ENCODE data around the gene PSMB7.

Gene PSMB7

GRCh38 chr9:124327491-124327890 is 87.8 kb downstream of the PSMB7 start:
- Histone ChIP-seq H3K27me3 (replicated peaks; ENCODE audit: control insufficient read depth, insufficient read depth, low read length) (no peaks in the 10 kb centered on the region), H3K4me3 (replicated peaks; ENCODE audit: low read depth, low read length) (no peak overlapping the region), H3K36me3 (ENCODE audit: control insufficient read depth, insufficient read depth, low read length) (peaks cover 79% of the 10 kb centered on the region)
- DNase-seq (ENCODE audit: extremely low read depth, insufficient read length) = no peak
- no peak for TF ChIP-seq CTCF (IDR thresholded peaks at IDR 0.05; ENCODE audit: insufficient read depth, low read length, poor library complexity, severe bottlenecking)

GRCh38 chr9:124326378-124326777 is 88.9 kb downstream of the PSMB7 start:
- no peak for TF ChIP-seq CTCF (IDR thresholded peaks at IDR 0.05; ENCODE audit: insufficient read depth, low read length, poor library complexity, severe bottlenecking)
- DNase-seq (ENCODE audit: extremely low read depth, insufficient read length) = no peak
- Histone ChIP-seq H3K4me3 (replicated peaks; ENCODE audit: low read depth, low read length) (no peak overlapping the region), H3K27me3 (replicated peaks; ENCODE audit: control insufficient read depth, insufficient read depth, low read length) (no peaks in the 10 kb centered on the region), H3K36me3 (ENCODE audit: control insufficient read depth, insufficient read depth, low read length) (peaks cover 82% of the 10 kb centered on the region)

- no peak for DNase-seq (ENCODE audit: extremely low read depth, insufficient read length)
- TF ChIP-seq CTCF (IDR thresholded peaks at IDR 0.05; ENCODE audit: insufficient read depth, low read length, poor library complexity, severe bottlenecking) = no peak
- H3K27me3 ChIP-seq (replicated peaks; ENCODE audit: control insufficient read depth, insufficient read depth, low read length) = no peaks in the 10 kb centered on the region
- no peak overlapping the region for H3K4me3 ChIP-seq (replicated peaks; ENCODE audit: low read depth, low read length)
- peaks cover 84% of the 10 kb centered on the region for H3K36me3 ChIP-seq (ENCODE audit: control insufficient read depth, insufficient read depth, low read length)
Measured at GRCh38 chr9:124325816-124326215, 89.4 kb downstream of the PSMB7 start.

GRCh38 chr9:124323904-124324303 is 91.3 kb downstream of the PSMB7 start:
- H3K36me3 ChIP-seq (ENCODE audit: control insufficient read depth, insufficient read depth, low read length) = peaks cover 77% of the 10 kb centered on the region
- no peaks in the 10 kb centered on the region for H3K27me3 ChIP-seq (replicated peaks; ENCODE audit: control insufficient read depth, insufficient read depth, low read length)
- no peak for TF ChIP-seq CTCF (IDR thresholded peaks at IDR 0.05; ENCODE audit: insufficient read depth, low read length, poor library complexity, severe bottlenecking)
- no peak for DNase-seq (ENCODE audit: extremely low read depth, insufficient read length)
- no peak overlapping the region for H3K4me3 ChIP-seq (replicated peaks; ENCODE audit: low read depth, low read length)

GRCh38 chr9:124322618-124323432 is 92.4 kb downstream of the PSMB7 start:
- no peak for DNase-seq (ENCODE audit: extremely low read depth, insufficient read length)
- Histone ChIP-seq H3K4me3 (replicated peaks; ENCODE audit: low read depth, low read length) (no peak overlapping the region), H3K36me3 (ENCODE audit: control insufficient read depth, insufficient read depth, low read length) (peaks cover 72% of the 10 kb centered on the region), H3K27me3 (replicated peaks; ENCODE audit: control insufficient read depth, insufficient read depth, low read length) (no peaks in the 10 kb centered on the region)
- no peak for TF ChIP-seq CTCF (IDR thresholded peaks at IDR 0.05; ENCODE audit: insufficient read depth, low read length, poor library complexity, severe bottlenecking)
